ENCODE results near the gene UBA3. TPM values are rescaled to one million over a fixed set of nuclear protein-coding genes. Genes with fewer than 3 reads are reported as not detected.

Gene UBA3
- total and polyA plus RNA-seq, 2 of the 13 experiments (the other 11 are each of a cell fraction or from before 2014, with no cell fraction given), result 40.7 to 49.0 TPM

- intact Hi-C loops (cut with micrococcal nuclease; ENCODE audit: unreplicated experiment), result no loop called here
- Histone ChIP-seq H3K9ac (ENCODE audit: insufficient read depth, low read depth, low read length) (no peak overlapping the region), H3K36me3 (replicated peaks in 1 of 2; ENCODE audit: control insufficient read depth in 1 of 2, insufficient read depth in 2 of 2, low read length in 2 of 2) (peaks cover 0 to 11% of the 10 kb centered on the region in 2 experiments; a peak in 2 of 5 replicates), H3K27me3 (ENCODE audit: control insufficient read depth in 1 of 2, insufficient read depth in 2 of 2, low read length in 2 of 2) (no peaks in the 10 kb centered on the region), H3K4me1 (ENCODE audit: insufficient read depth, low read length) (no peaks in the 10 kb centered on the region), H3K4me3 (replicated peaks in 1 of 3; ENCODE audit: insufficient read depth in 1 of 3, low read depth in 2 of 3, low read length in 3 of 3) (no peak overlapping the region), H3K79me2 (ENCODE audit: insufficient read depth, low read length) (no peaks in the 10 kb centered on the region), H3K9me3 (ENCODE audit: low read length) (no peaks in the 10 kb centered on the region), H3K27ac (ENCODE audit: extremely low read length, insufficient read depth, low read length) (no peak overlapping the region), H3K4me2 (ENCODE audit: low read depth, low read length) (no peak overlapping the region), H2AFZ (ENCODE audit: low read length) (no peak overlapping the region), H4K20me1 (ENCODE audit: insufficient read depth, low read length) (no peaks in the 10 kb centered on the region)
- 95% methylated on average over 9 of the region's 9 CpGs for WGBS (ENCODE audit: low lambda C conversion rate)
- in situ Hi-C loops (cut with HindIII; ENCODE audit: extremely low pct_ligation_motif_present, low pct_unique_long_range_greater_than_20kb), result no loop called here
- no TSS peak for BruUV-seq (replicated peaks)
- TF ChIP-seq PTBP1 (IDR thresholded peaks at IDR 0.05; ENCODE audit: low read depth, low read length, poor library complexity, severe bottlenecking), result no peak
- TF ChIP-seq ZNF691 (CRISPR knock-in tag; IDR thresholded peaks at IDR 0.05; ENCODE audit: borderline replicate concordance, low read depth), result no peak
- no peak for TF ChIP-seq RARG (CRISPR knock-in tag; IDR thresholded peaks at IDR 0.05; ENCODE audit: low read depth)
- no peak for TF ChIP-seq ZNF614 (CRISPR knock-in tag; IDR thresholded peaks at IDR 0.05; ENCODE audit: borderline replicate concordance)
- TF ChIP-seq PCBP2 (optimal IDR thresholded peaks at IDR 0.05; ENCODE audit: low read depth, low read length, poor library complexity, severe bottlenecking), result no peak
- no peak for TF ChIP-seq HIC2 (CRISPR knock-in tag; IDR thresholded peaks at IDR 0.05; ENCODE audit: low read depth)
- TF ChIP-seq CCAR2 (optimal IDR thresholded peaks at IDR 0.05; ENCODE audit: low read depth, low read length), result no peak
- TF ChIP-seq PCBP1 (IDR thresholded peaks at IDR 0.05; ENCODE audit: borderline replicate concordance, low read depth, low read length), result no peak
- no peak for TF ChIP-seq ZNF275 (CRISPR knock-in tag; IDR thresholded peaks at IDR 0.05; ENCODE audit: borderline replicate concordance)
- no peak for TF ChIP-seq CENPBD1 (CRISPR knock-in tag; IDR thresholded peaks at IDR 0.05; ENCODE audit: borderline replicate concordance, low read depth)
- TF ChIP-seq TBX3 (IDR thresholded peaks at IDR 0.05; ENCODE audit: borderline replicate concordance), result no peak
- no peak for TF ChIP-seq ZNF761 (CRISPR knock-in tag; conservative IDR thresholded peaks at IDR 0.05)
- TF ChIP-seq SMARCC2 (IDR thresholded peaks at IDR 0.05), result no peak
- TF ChIP-seq SP5 (CRISPR knock-in tag; IDR thresholded peaks at IDR 0.05; ENCODE audit: borderline replicate concordance, low read depth), result no peak
- ChIA-PET POLR2A (no interaction called here), CTCF (ENCODE audit: low intra/inter-chr PET ratio, low total read pairs) (no interaction called here)
- FAIRE-seq (no peak), DNase-seq (ENCODE audit: low spot score) (no peak), ATAC-seq (no peak)
Observed at GRCh38 chr3:69097407-69098086, 17.4 kb upstream of the UBA3 start.
